ENCODE measurements around the gene IMMP2L. TPM values are rescaled to one million over a fixed set of nuclear protein-coding genes. Genes with fewer than 3 reads are reported as not detected.
"Not testable (repeated sequence)": the region's sequence is repeated elsewhere in the genome, so short reads cannot be mapped to it uniquely, and the experiment has no call there.

The IMMP2L gene
- total RNA-seq, 1 donor, result 19.9 TPM

DNA sequence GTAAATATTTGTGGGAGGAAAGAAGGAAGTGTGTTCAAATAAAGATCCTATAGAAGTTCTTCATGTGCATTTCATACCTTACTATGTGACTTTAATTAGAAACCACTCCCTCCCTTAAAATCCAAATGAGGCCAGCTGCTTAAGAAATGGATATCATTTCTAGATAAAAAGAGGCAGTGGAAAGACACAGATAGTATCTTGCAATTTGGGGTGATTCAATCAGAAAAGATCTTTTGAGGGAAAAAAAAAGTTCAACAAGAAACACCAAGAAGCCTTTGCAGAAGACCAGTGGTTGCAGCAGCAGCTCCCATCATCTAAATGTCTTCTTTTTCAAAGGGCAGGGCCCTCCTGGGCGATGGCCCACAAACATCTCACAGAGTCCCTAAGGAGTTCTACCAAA, 271.3 kb downstream of the IMMP2L start:
- no peak overlapping the region for H3K27ac ChIP-seq (ENCODE audit: low read depth, low read length)
- H3K79me2 ChIP-seq (ENCODE audit: insufficient read depth, low read length), result no peaks in the 10 kb centered on the region
- H3K4me2 ChIP-seq (ENCODE audit: insufficient read depth, low read length), result no peak overlapping the region
- DNase-seq (ENCODE audit: insufficient read length, low spot score, missing footprints), result no peak
- no peaks in the 10 kb centered on the region for H3K4me1 ChIP-seq (ENCODE audit: insufficient read depth, low read length)
- H3K36me3 ChIP-seq (ENCODE audit: insufficient read depth, low read length), result no peaks in the 10 kb centered on the region
- no peaks in the 10 kb centered on the region for H3K9me3 ChIP-seq (ENCODE audit: low read depth, low read length)
- no peak overlapping the region for H2AFZ ChIP-seq (ENCODE audit: low read length)
- TF ChIP-seq, protein P1, sequence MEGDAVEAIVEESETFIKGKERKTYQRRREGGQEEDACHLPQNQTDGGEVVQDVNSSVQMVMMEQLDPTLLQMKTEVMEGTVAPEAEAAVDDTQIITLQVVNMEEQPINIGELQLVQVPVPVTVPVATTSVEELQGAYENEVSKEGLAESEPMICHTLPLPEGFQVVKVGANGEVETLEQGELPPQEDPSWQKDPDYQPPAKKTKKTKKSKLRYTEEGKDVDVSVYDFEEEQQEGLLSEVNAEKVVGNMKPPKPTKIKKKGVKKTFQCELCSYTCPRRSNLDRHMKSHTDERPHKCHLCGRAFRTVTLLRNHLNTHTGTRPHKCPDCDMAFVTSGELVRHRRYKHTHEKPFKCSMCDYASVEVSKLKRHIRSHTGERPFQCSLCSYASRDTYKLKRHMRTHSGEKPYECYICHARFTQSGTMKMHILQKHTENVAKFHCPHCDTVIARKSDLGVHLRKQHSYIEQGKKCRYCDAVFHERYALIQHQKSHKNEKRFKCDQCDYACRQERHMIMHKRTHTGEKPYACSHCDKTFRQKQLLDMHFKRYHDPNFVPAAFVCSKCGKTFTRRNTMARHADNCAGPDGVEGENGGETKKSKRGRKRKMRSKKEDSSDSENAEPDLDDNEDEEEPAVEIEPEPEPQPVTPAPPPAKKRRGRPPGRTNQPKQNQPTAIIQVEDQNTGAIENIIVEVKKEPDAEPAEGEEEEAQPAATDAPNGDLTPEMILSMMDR (IDR thresholded peaks at IDR 0.05; ENCODE audit: extremely low read depth, low read depth, low read length), result no peak
- H3K27me3 ChIP-seq (ENCODE audit: insufficient read depth, low read length), result no peaks in the 10 kb centered on the region
- no peak overlapping the region for H3K4me3 ChIP-seq (ENCODE audit: insufficient read depth, low read length)
- H4K20me1 ChIP-seq (ENCODE audit: insufficient read depth, low read length), result no peaks in the 10 kb centered on the region

GRCh38 chr7:111290419-111290818, 271.9 kb downstream of the IMMP2L start:
- TF ChIP-seq, protein P1 (IDR thresholded peaks at IDR 0.05; ENCODE audit: extremely low read depth, low read depth, low read length), result no peak
- H3K4me2 ChIP-seq (ENCODE audit: insufficient read depth, low read length), result no peak overlapping the region
- H4K20me1 ChIP-seq (ENCODE audit: insufficient read depth, low read length), result no peaks in the 10 kb centered on the region
- H3K36me3 ChIP-seq (ENCODE audit: insufficient read depth, low read length), result no peaks in the 10 kb centered on the region
- H3K27ac ChIP-seq (ENCODE audit: low read depth, low read length), result no peak overlapping the region
- H2AFZ ChIP-seq (ENCODE audit: low read length), result no peak overlapping the region
- no peaks in the 10 kb centered on the region for H3K4me1 ChIP-seq (ENCODE audit: insufficient read depth, low read length)
- no peaks in the 10 kb centered on the region for H3K79me2 ChIP-seq (ENCODE audit: insufficient read depth, low read length)
- no peak for DNase-seq (ENCODE audit: insufficient read length, low spot score, missing footprints)
- no peak overlapping the region for H3K4me3 ChIP-seq (ENCODE audit: insufficient read depth, low read length)
- no peaks in the 10 kb centered on the region for H3K9me3 ChIP-seq (ENCODE audit: low read depth, low read length)
- H3K27me3 ChIP-seq (ENCODE audit: insufficient read depth, low read length), result no peaks in the 10 kb centered on the region

- not testable (repeated sequence) for H3K4me3 ChIP-seq (ENCODE audit: insufficient read depth, low read length); H3K79me2 ChIP-seq (ENCODE audit: insufficient read depth, low read length); H3K27ac ChIP-seq (ENCODE audit: low read depth, low read length); H3K36me3 ChIP-seq (ENCODE audit: insufficient read depth, low read length); H4K20me1 ChIP-seq (ENCODE audit: insufficient read depth, low read length); H3K9me3 ChIP-seq (ENCODE audit: low read depth, low read length); DNase-seq (ENCODE audit: insufficient read length, low spot score, missing footprints); H3K4me2 ChIP-seq (ENCODE audit: insufficient read depth, low read length); H2AFZ ChIP-seq (ENCODE audit: low read length); H3K4me1 ChIP-seq (ENCODE audit: insufficient read depth, low read length); H3K27me3 ChIP-seq (ENCODE audit: insufficient read depth, low read length)
These were observed 273.9 kb downstream of the IMMP2L start for GRCh38 chr7:111288441-111288840.

DNA sequence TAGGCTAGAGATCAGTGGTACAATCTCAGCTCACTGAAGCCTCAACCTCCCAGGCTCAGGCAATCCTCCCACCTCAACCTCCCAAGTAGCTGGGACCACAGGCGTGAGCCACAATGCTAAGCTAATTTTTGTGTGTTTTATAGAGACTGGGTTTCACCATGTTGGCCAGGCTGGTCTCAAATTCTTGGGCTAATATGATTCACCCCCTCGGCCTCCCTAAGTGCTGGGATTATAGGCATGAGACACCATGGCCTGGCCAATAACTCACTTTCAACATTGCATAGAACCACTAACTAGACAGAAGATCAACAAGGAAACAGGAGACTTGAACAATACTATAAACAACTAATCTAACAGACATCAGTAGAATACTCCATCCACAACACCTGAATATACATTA, 279.7 kb downstream of the IMMP2L start:
- H3K9me3 ChIP-seq (ENCODE audit: low read depth, low read length), result no peaks in the 10 kb centered on the region
- no peaks in the 10 kb centered on the region for H3K27me3 ChIP-seq (ENCODE audit: insufficient read depth, low read length)
- H3K4me1 ChIP-seq (ENCODE audit: insufficient read depth, low read length), result no peaks in the 10 kb centered on the region
- no peak for DNase-seq (ENCODE audit: insufficient read length, low spot score, missing footprints)
- H2AFZ ChIP-seq (ENCODE audit: low read length), result no peak overlapping the region
- H3K4me3 ChIP-seq (ENCODE audit: insufficient read depth, low read length), result no peak overlapping the region
- no peak overlapping the region for H3K4me2 ChIP-seq (ENCODE audit: insufficient read depth, low read length)
- H3K79me2 ChIP-seq (ENCODE audit: insufficient read depth, low read length), result no peaks in the 10 kb centered on the region
- no peak overlapping the region for H3K27ac ChIP-seq (ENCODE audit: low read depth, low read length)
- TF ChIP-seq, protein P1 (IDR thresholded peaks at IDR 0.05; ENCODE audit: extremely low read depth, low read depth, low read length), result no peak
- no peaks in the 10 kb centered on the region for H3K36me3 ChIP-seq (ENCODE audit: insufficient read depth, low read length)
- no peaks in the 10 kb centered on the region for H4K20me1 ChIP-seq (ENCODE audit: insufficient read depth, low read length)

Data from osteoblast (primary cell).